Mesothelial cell of epicardium (in vitro differentiated cells): ENCODE results near the gene ZC3H7B. TPM values are rescaled to one million over a fixed set of nuclear protein-coding genes. Genes with fewer than 3 reads are reported as not detected.
"Not testable (repeated sequence)": the region's sequence is repeated elsewhere in the genome, so short reads cannot be mapped to it uniquely, and the experiment has no call there.

Experiments used
- DNase-seq, 2 experiments: peaks; one replicate each; pipeline ENCODE4 v3.0.0; 2021; ENCODE audit warnings: low spot score in 2 of 2; ENCODE audit not compliant: unreplicated experiment in 2 of 2
- H3K27ac Mint-ChIP-seq: 2 replicates; pipeline ENCODE4 v1.8.0; 2021; ENCODE audit warnings: mixed read lengths
- H3K27me3 Mint-ChIP-seq: 2 replicates; pipeline ENCODE4 v1.8.0; 2021; ENCODE audit warnings: low read depth, mixed read lengths
- H3K36me3 Mint-ChIP-seq: 2 replicates; pipeline ENCODE4 v1.8.0; 2021; ENCODE audit warnings: mixed read lengths
- H3K4me1 Mint-ChIP-seq: 2 replicates; pipeline ENCODE4 v1.8.0; 2021; ENCODE audit warnings: mixed read lengths
- H3K4me3 Mint-ChIP-seq: 2 replicates; pipeline ENCODE4 v1.8.0; 2021; ENCODE audit warnings: mild to moderate bottlenecking, moderate library complexity, mixed read lengths
- H3K9me3 Mint-ChIP-seq: 2 replicates; pipeline ENCODE4 v1.8.0; 2021; ENCODE audit warnings: mixed read lengths
- CTCF ChIP-seq: fragments of 200-600 bp; sonication (generic); IDR thresholded peaks from one replicate; pipeline ENCODE4 v1.5.0; 2021; ENCODE audit warnings: antibody characterized with exemption; ENCODE audit not compliant: unreplicated experiment
- total RNA-seq: library from RNA; stranded (reverse); gene quantifications from 3 replicates; pipeline ENCODE4 v1.2.1, GENCODE V29; 2021

Gene ZC3H7B
- total RNA-seq, 1 donor from 2014 or later = 85.5 TPM

- no peaks in the 10 kb centered on the region for H3K27me3 Mint-ChIP-seq
- no peak overlapping the region for H3K4me3 Mint-ChIP-seq
- H3K9me3 Mint-ChIP-seq = no peaks in the 10 kb centered on the region
- no peak for TF ChIP-seq CTCF
- DNase-seq = no peak
- no peak overlapping the region for H3K27ac Mint-ChIP-seq
- peaks cover 27% of the 10 kb centered on the region for H3K36me3 Mint-ChIP-seq
- H3K4me1 Mint-ChIP-seq = no peaks in the 10 kb centered on the region
These were observed 43.6 kb upstream of the ZC3H7B start for GRCh38 chr22:41257696-41258095.

GRCh38 chr22:41259756-41260155 lies 41.6 kb upstream of the ZC3H7B start:
- not testable (repeated sequence) for H3K27ac Mint-ChIP-seq, H3K9me3 Mint-ChIP-seq, H3K4me1 Mint-ChIP-seq, DNase-seq, H3K27me3 Mint-ChIP-seq, H3K4me3 Mint-ChIP-seq
- H3K36me3 Mint-ChIP-seq = peaks cover 30% of the 10 kb centered on the region

GRCh38 chr22:41260871-41261270 lies 40.5 kb upstream of the ZC3H7B start:
- no peak for DNase-seq
- no peaks in the 10 kb centered on the region for H3K9me3 Mint-ChIP-seq
- no peak overlapping the region for H3K27ac Mint-ChIP-seq
- no peak overlapping the region for H3K4me3 Mint-ChIP-seq
- no peaks in the 10 kb centered on the region for H3K4me1 Mint-ChIP-seq
- peaks cover 33% of the 10 kb centered on the region for H3K36me3 Mint-ChIP-seq
- H3K27me3 Mint-ChIP-seq = no peaks in the 10 kb centered on the region
- no peak for TF ChIP-seq CTCF

- Mint-ChIP-seq H3K4me1 (no peaks in the 10 kb centered on the region), H3K27ac (no peak overlapping the region), H3K27me3 (no peaks in the 10 kb centered on the region), H3K36me3 (peaks cover 36% of the 10 kb centered on the region), H3K9me3 (no peaks in the 10 kb centered on the region), H3K4me3 (no peak overlapping the region)
- no peak for DNase-seq
- TF ChIP-seq CTCF = no peak
These were observed 39.6 kb upstream of the ZC3H7B start for GRCh38 chr22:41261541-41262249.

GRCh38 chr22:41262250-41262765 lies 39.0 kb upstream of the ZC3H7B start:
- H3K27me3 Mint-ChIP-seq = no peaks in the 10 kb centered on the region
- no peak for DNase-seq

More at GRCh38 chr22:41262250-41262765, 39.0 kb upstream of the ZC3H7B start:
- Mint-ChIP-seq H3K9me3 (no peaks in the 10 kb centered on the region), H3K36me3 (peaks cover 31% of the 10 kb centered on the region), H3K27ac (no peak overlapping the region), H3K4me1 (no peaks in the 10 kb centered on the region), H3K4me3 (no peak overlapping the region)
- no peak for TF ChIP-seq CTCF
